Measurements from ENCODE around the gene TMEM88.
"Not testable (repeated sequence)": the region's sequence is repeated elsewhere in the genome, so short reads cannot be mapped to it uniquely, and the experiment has no call there.

TMEM88 gene

GRCh38 chr17:7862692-7863437 lies 8.0 kb downstream of the TMEM88 start:
- peaks cover 11% of the 10 kb centered on the region for H3K36me3 Mint-ChIP-seq (ENCODE audit: insufficient read depth)

GRCh38 chr17:7864384-7864783 lies 9.5 kb downstream of the TMEM88 start:
- peaks cover 25 to 29% of the 10 kb centered on the region in 2 donors for H3K4me1 Mint-ChIP-seq (ENCODE audit: low read depth in 2 of 2)
- H3K27ac Mint-ChIP-seq; DNase-seq; H3K4me3 Mint-ChIP-seq; ATAC-seq (replicated peaks); H3K9me3 Mint-ChIP-seq; H3K36me3 Mint-ChIP-seq (ENCODE audit: insufficient read depth); H3K27me3 Mint-ChIP-seq: not testable (repeated sequence)

More at GRCh38 chr17:7862692-7863437, 8.0 kb downstream of the TMEM88 start:
- no peak overlapping the region for H3K27ac Mint-ChIP-seq
- no peaks in the 10 kb centered on the region for H3K9me3 Mint-ChIP-seq
- ATAC-seq (replicated peaks) (no peak), DNase-seq (peak in 2 of 3 experiments; percentile 50 to 55)
- H3K4me1 Mint-ChIP-seq (ENCODE audit: low read depth in 2 of 2), result peaks cover 16 to 18% of the 10 kb centered on the region in 2 donors
- H3K27me3 Mint-ChIP-seq, result no peaks in the 10 kb centered on the region
- no peak overlapping the region for H3K4me3 Mint-ChIP-seq

GRCh38 chr17:7864995-7865650 lies 10.3 kb downstream of the TMEM88 start:
- Mint-ChIP-seq H3K36me3 (ENCODE audit: insufficient read depth) (peaks cover 6% of the 10 kb centered on the region), H3K9me3 (no peaks in the 10 kb centered on the region), H3K4me3 (no peak overlapping the region), H3K27ac (no peak overlapping the region), H3K27me3 (no peaks in the 10 kb centered on the region), H3K4me1 (ENCODE audit: low read depth in 2 of 2) (peaks cover 25 to 29% of the 10 kb centered on the region in 2 donors)
- DNase-seq (no peak), ATAC-seq (replicated peaks) (no peak)

GRCh38 chr17:7867881-7868329 lies 13.0 kb downstream of the TMEM88 start:
- Mint-ChIP-seq H3K27ac (peak overlapping the region; percentile 79 to 86), H3K9me3 (no peaks in the 10 kb centered on the region), H3K36me3 (ENCODE audit: insufficient read depth) (no peaks in the 10 kb centered on the region), H3K4me1 (ENCODE audit: low read depth in 2 of 2) (peaks cover 22 to 25% of the 10 kb centered on the region in 2 donors), H3K27me3 (no peaks in the 10 kb centered on the region), H3K4me3 (peak overlapping the region; percentile 65 to 78)
- ATAC-seq (replicated peaks) (peak; percentile 93), DNase-seq (no peak)

- no peak overlapping the region for H3K4me3 Mint-ChIP-seq
- no peaks in the 10 kb centered on the region for H3K9me3 Mint-ChIP-seq
- H3K4me1 Mint-ChIP-seq (ENCODE audit: low read depth in 2 of 2), result peaks cover 14 to 26% of the 10 kb centered on the region in 2 donors
- H3K36me3 Mint-ChIP-seq (ENCODE audit: insufficient read depth), result peaks cover 2% of the 10 kb centered on the region
- ATAC-seq (replicated peaks), result no peak
- peak overlapping the region in 1 of 2 donors; percentile 39 for H3K27ac Mint-ChIP-seq
- no peaks in the 10 kb centered on the region for H3K27me3 Mint-ChIP-seq
- DNase-seq, result no peak
These were observed 18.2 kb downstream of the TMEM88 start for GRCh38 chr17:7873051-7873450.

- DNase-seq, result no peak
- no peaks in the 10 kb centered on the region for H3K27me3 Mint-ChIP-seq
These were observed 21.0 kb downstream of the TMEM88 start for GRCh38 chr17:7875804-7876370.

GRCh38 chr17:7878234-7878633 lies 23.4 kb downstream of the TMEM88 start:
- H3K27ac Mint-ChIP-seq, result no peak overlapping the region
- no peak for ATAC-seq (replicated peaks)
- no peaks in the 10 kb centered on the region for H3K9me3 Mint-ChIP-seq
- no peak overlapping the region for H3K4me3 Mint-ChIP-seq
- H3K36me3 Mint-ChIP-seq (ENCODE audit: insufficient read depth), result peaks cover 6% of the 10 kb centered on the region
- H3K4me1 Mint-ChIP-seq (ENCODE audit: low read depth in 2 of 2), result peaks cover 4 to 17% of the 10 kb centered on the region in 2 donors
- no peaks in the 10 kb centered on the region for H3K27me3 Mint-ChIP-seq
- no peak for DNase-seq

More at GRCh38 chr17:7875804-7876370, 21.0 kb downstream of the TMEM88 start:
- Mint-ChIP-seq H3K27ac (peak overlapping the region; percentile 11 to 12), H3K4me3 (no peak overlapping the region), H3K4me1 (ENCODE audit: low read depth in 2 of 2) (peaks cover 4 to 17% of the 10 kb centered on the region in 2 donors), H3K36me3 (ENCODE audit: insufficient read depth) (peaks cover 6% of the 10 kb centered on the region), H3K9me3 (no peaks in the 10 kb centered on the region)
- ATAC-seq (replicated peaks), result no peak

GRCh38 chr17:7880076-7880868 lies 25.4 kb downstream of the TMEM88 start:
- Mint-ChIP-seq H3K27me3 (no peaks in the 10 kb centered on the region), H3K4me1 (ENCODE audit: low read depth in 2 of 2) (peaks cover 4 to 8% of the 10 kb centered on the region in 2 donors), H3K9me3 (no peaks in the 10 kb centered on the region), H3K27ac (no peak overlapping the region), H3K36me3 (ENCODE audit: insufficient read depth) (peaks cover 9% of the 10 kb centered on the region), H3K4me3 (no peak overlapping the region)
- ATAC-seq (replicated peaks) (no peak), DNase-seq (no peak)

GRCh38 chr17:7881276-7882054 lies 26.6 kb downstream of the TMEM88 start:
- Mint-ChIP-seq H3K4me3 (no peak overlapping the region), H3K36me3 (ENCODE audit: insufficient read depth) (peaks cover 15% of the 10 kb centered on the region), H3K27me3 (no peaks in the 10 kb centered on the region), H3K4me1 (ENCODE audit: low read depth in 2 of 2) (peaks cover 3 to 6% of the 10 kb centered on the region in 2 donors), H3K27ac (no peak overlapping the region), H3K9me3 (no peaks in the 10 kb centered on the region)
- no peak for ATAC-seq (replicated peaks)
- no peak for DNase-seq

GRCh38 chr17:7882068-7882467 lies 27.2 kb downstream of the TMEM88 start:
- no peak for DNase-seq
- Mint-ChIP-seq H3K9me3 (no peaks in the 10 kb centered on the region), H3K4me1 (ENCODE audit: low read depth in 2 of 2) (peaks cover 0 to 8% of the 10 kb centered on the region in 2 donors), H3K27me3 (no peaks in the 10 kb centered on the region), H3K36me3 (ENCODE audit: insufficient read depth) (peaks cover 17% of the 10 kb centered on the region), H3K27ac (no peak overlapping the region), H3K4me3 (no peak overlapping the region)
- ATAC-seq (replicated peaks), result no peak

GRCh38 chr17:7882629-7883028 lies 27.8 kb downstream of the TMEM88 start:
- no peak overlapping the region for H3K27ac Mint-ChIP-seq
- H3K36me3 Mint-ChIP-seq (ENCODE audit: insufficient read depth), result peaks cover 17% of the 10 kb centered on the region
- H3K4me1 Mint-ChIP-seq (ENCODE audit: low read depth in 2 of 2), result peaks cover 0 to 8% of the 10 kb centered on the region in 2 donors
- no peak for ATAC-seq (replicated peaks)
- H3K27me3 Mint-ChIP-seq, result no peaks in the 10 kb centered on the region
- DNase-seq, result no peak
- no peaks in the 10 kb centered on the region for H3K9me3 Mint-ChIP-seq
- no peak overlapping the region for H3K4me3 Mint-ChIP-seq

GRCh38 chr17:7883781-7884386 lies 29.0 kb downstream of the TMEM88 start:
- Mint-ChIP-seq H3K4me3 (peak overlapping the region; percentile 57 to 65), H3K4me1 (ENCODE audit: low read depth in 2 of 2) (peaks cover 0 to 8% of the 10 kb centered on the region in 2 donors), H3K9me3 (no peaks in the 10 kb centered on the region), H3K27me3 (no peaks in the 10 kb centered on the region), H3K27ac (no peak overlapping the region), H3K36me3 (ENCODE audit: insufficient read depth) (peaks cover 14% of the 10 kb centered on the region)
- DNase-seq, result peak in 2 of 3 experiments; percentile 18
- ATAC-seq (replicated peaks), result no peak

Data from effector memory CD8-positive, alpha-beta T cell (primary cell).